HG03442 (cell line): ENCODE data around the gene ING3.

ENCODE experiments used
- ATAC-seq: cut with Tn5 transposase; IDR thresholded peaks from one replicate; pipeline ENCODE4 v1.9.1; 2021; ENCODE audit warnings: mild to moderate bottlenecking, moderate library complexity; ENCODE audit not compliant: unreplicated experiment

ING3 gene

GRCh38 chr7:120988591-120989256, 38.1 kb downstream of the ING3 start, which contains the start of gene CPED1:
CPED1 (plus strand) TSS chr7:120988711; CDS start chr7:120989622, 911 bp downstream.
- ATAC-seq, result peak; percentile 39

GRCh38 chr7:120989257-120990220, 39.0 kb downstream of the ING3 start:
- no peak for ATAC-seq

- no peak for ATAC-seq
Observed at GRCh38 chr7:120990468-120991118, 40.0 kb downstream of the ING3 start.

GRCh38 chr7:120991161-120991560, 40.6 kb downstream of the ING3 start:
- no peak for ATAC-seq

GRCh38 chr7:120991581-120991980, 41.0 kb downstream of the ING3 start:
- ATAC-seq, result no peak

GRCh38 chr7:120992272-120992964, 41.8 kb downstream of the ING3 start:
- no peak for ATAC-seq

GRCh38 chr7:120992965-120993494, 42.5 kb downstream of the ING3 start:
- no peak for ATAC-seq

GRCh38 chr7:120993553-120994191, 43.1 kb downstream of the ING3 start:
- ATAC-seq, result no peak

GRCh38 chr7:120994512-120995410, 44.2 kb downstream of the ING3 start:
- no peak for ATAC-seq

GRCh38 chr7:120995654-120996053, 45.1 kb downstream of the ING3 start:
- ATAC-seq, result no peak

- no peak for ATAC-seq
Observed at GRCh38 chr7:120996333-120996987, 45.9 kb downstream of the ING3 start.

GRCh38 chr7:120996988-120997345, 46.4 kb downstream of the ING3 start:
- ATAC-seq, result no peak

- ATAC-seq, result no peak
Observed at GRCh38 chr7:120997882-120998474, 47.4 kb downstream of the ING3 start.

- ATAC-seq, result no peak
Observed at GRCh38 chr7:120998520-120998919, 47.9 kb downstream of the ING3 start.

GRCh38 chr7:120998996-120999565, 48.5 kb downstream of the ING3 start:
- no peak for ATAC-seq

GRCh38 chr7:121000081-121000983, 49.8 kb downstream of the ING3 start:
- ATAC-seq, result no peak
